ENCODE measurements around the gene ACACB. TPM values are rescaled to one million over a fixed set of nuclear protein-coding genes. Genes with fewer than 3 reads are reported as not detected.
A peak's percentile ranks its signal among the peaks of the same experiment; 100 is the strongest.
"Not testable (repeated sequence)": the region's sequence is repeated elsewhere in the genome, so short reads cannot be mapped to it uniquely, and the experiment has no call there.

Gene ACACB
- total RNA-seq, 2 experiments from 2014 or later: 9.7 to 12.2 TPM

GRCh38 chr12:109131154-109132050 is 15.0 kb downstream of the ACACB start:
- no peaks in the 10 kb centered on the region for H3K4me1 Mint-ChIP-seq
- ChIA-PET CTCF (no interaction called here), POLR2A (no interaction called here)
- no peaks in the 10 kb centered on the region for H3K36me3 Mint-ChIP-seq (ENCODE audit: low read depth)
- no peaks in the 10 kb centered on the region for H3K9me3 Mint-ChIP-seq
- H3K27me3 Mint-ChIP-seq: peaks cover 9% of the 10 kb centered on the region
- DNase-seq: no peak
- H3K4me3 Mint-ChIP-seq: no peak overlapping the region
- H3K27ac Mint-ChIP-seq: no peak overlapping the region

- no peaks in the 10 kb centered on the region for H3K9me3 Mint-ChIP-seq
- H3K27ac Mint-ChIP-seq: no peak overlapping the region
- no peak overlapping the region for H3K4me3 Mint-ChIP-seq
- ChIA-PET CTCF (no interaction called here), POLR2A (no interaction called here)
- peaks cover 13% of the 10 kb centered on the region for H3K27me3 Mint-ChIP-seq
- H3K36me3 Mint-ChIP-seq (ENCODE audit: low read depth): no peaks in the 10 kb centered on the region
- no peaks in the 10 kb centered on the region for H3K4me1 Mint-ChIP-seq
- DNase-seq: no peak
Measured at GRCh38 chr12:109134186-109134917, 18.0 kb downstream of the ACACB start.

GRCh38 chr12:109137055-109137454 is 20.7 kb downstream of the ACACB start:
- Mint-ChIP-seq H3K9me3 (no peaks in the 10 kb centered on the region), H3K4me3 (no peak overlapping the region), H3K4me1 (peaks cover 3% of the 10 kb centered on the region), H3K36me3 (ENCODE audit: low read depth) (no peaks in the 10 kb centered on the region), H3K27ac (no peak overlapping the region), H3K27me3 (peaks cover 10% of the 10 kb centered on the region)
- DNase-seq: no peak
- ChIA-PET POLR2A (no interaction called here), CTCF (no interaction called here)

- no peaks in the 10 kb centered on the region for H3K9me3 Mint-ChIP-seq
- no peak for DNase-seq
- no peak overlapping the region for H3K27ac Mint-ChIP-seq
- POLR2A ChIA-PET: no interaction called here
- no peak overlapping the region for H3K4me3 Mint-ChIP-seq
- H3K27me3 Mint-ChIP-seq: peaks cover 8% of the 10 kb centered on the region
- CTCF ChIA-PET: no interaction called here
- H3K36me3 Mint-ChIP-seq (ENCODE audit: low read depth): no peaks in the 10 kb centered on the region
- H3K4me1 Mint-ChIP-seq: peaks cover 11% of the 10 kb centered on the region
Measured at GRCh38 chr12:109139360-109139759, 23.0 kb downstream of the ACACB start.

GRCh38 chr12:109139791-109140190 is 23.4 kb downstream of the ACACB start:
- no peak overlapping the region for H3K4me3 Mint-ChIP-seq
- peaks cover 11% of the 10 kb centered on the region for H3K4me1 Mint-ChIP-seq
- H3K27me3 Mint-ChIP-seq: peaks cover 8% of the 10 kb centered on the region
- no peaks in the 10 kb centered on the region for H3K36me3 Mint-ChIP-seq (ENCODE audit: low read depth)
- H3K27ac Mint-ChIP-seq: no peak overlapping the region
- ChIA-PET POLR2A (no interaction called here), CTCF (no interaction called here)
- no peak for DNase-seq
- H3K9me3 Mint-ChIP-seq: no peaks in the 10 kb centered on the region

GRCh38 chr12:109140560-109140959 is 24.2 kb downstream of the ACACB start:
- no peaks in the 10 kb centered on the region for H3K36me3 Mint-ChIP-seq (ENCODE audit: low read depth)
- CTCF ChIA-PET: interaction anchor here (0.7 kb wide), 1 partner anchor 11 kb away, joined by 3 read pairs; no protein-coding TSS in a partner anchor
- H3K4me1 Mint-ChIP-seq: peaks cover 11% of the 10 kb centered on the region
- H3K27ac Mint-ChIP-seq: no peak overlapping the region
- peaks cover 4% of the 10 kb centered on the region for H3K27me3 Mint-ChIP-seq
- DNase-seq: no peak
- H3K4me3 Mint-ChIP-seq: no peak overlapping the region
- POLR2A ChIA-PET: no interaction called here
- no peaks in the 10 kb centered on the region for H3K9me3 Mint-ChIP-seq

- POLR2A ChIA-PET: no interaction called here
- H3K4me1 Mint-ChIP-seq: peaks cover 11% of the 10 kb centered on the region
- no peaks in the 10 kb centered on the region for H3K9me3 Mint-ChIP-seq
- no peak for DNase-seq
- peaks cover 1% of the 10 kb centered on the region for H3K27me3 Mint-ChIP-seq
- H3K36me3 Mint-ChIP-seq (ENCODE audit: low read depth): no peaks in the 10 kb centered on the region
- H3K27ac Mint-ChIP-seq: no peak overlapping the region
- CTCF ChIA-PET: interaction anchor here (0.7 kb wide), 1 partner anchor 17 kb away, joined by 4 read pairs; no protein-coding TSS in a partner anchor
- no peak overlapping the region for H3K4me3 Mint-ChIP-seq
Measured at GRCh38 chr12:109144224-109144623, 27.8 kb downstream of the ACACB start.

GRCh38 chr12:109147126-109147525 is 30.7 kb downstream of the ACACB start:
- POLR2A ChIA-PET; H3K4me3 Mint-ChIP-seq; DNase-seq; H3K9me3 Mint-ChIP-seq; H3K27ac Mint-ChIP-seq; H3K4me1 Mint-ChIP-seq; H3K36me3 Mint-ChIP-seq (ENCODE audit: low read depth); H3K27me3 Mint-ChIP-seq: not testable (repeated sequence)
- CTCF ChIA-PET: interaction anchor here (0.7 to 1.0 kb wide), 2 partner anchors 9 to 454 kb away, joined by 3 read pairs; no protein-coding TSS in a partner anchor

- DNase-seq: no peak
- Mint-ChIP-seq H3K27me3 (peaks cover 5% of the 10 kb centered on the region), H3K4me3 (no peak overlapping the region), H3K36me3 (ENCODE audit: low read depth) (no peaks in the 10 kb centered on the region), H3K4me1 (peaks cover 2% of the 10 kb centered on the region), H3K27ac (no peak overlapping the region), H3K9me3 (no peaks in the 10 kb centered on the region)
- ChIA-PET POLR2A (no interaction called here), CTCF (interaction anchor here (0.7 kb wide), 1 partner anchor 453 kb away, joined by 3 read pairs; no protein-coding TSS in a partner anchor)
Measured at GRCh38 chr12:109147954-109148353, 31.6 kb downstream of the ACACB start.

- H3K4me3 Mint-ChIP-seq: no peak overlapping the region
Measured at GRCh38 chr12:109150124-109150640, 33.8 kb downstream of the ACACB start.

GRCh38 chr12:109151457-109151856 is 35.1 kb downstream of the ACACB start:
- Mint-ChIP-seq H3K27me3 (peaks cover 5% of the 10 kb centered on the region), H3K27ac (no peak overlapping the region), H3K4me1 (peaks cover 18% of the 10 kb centered on the region), H3K9me3 (no peaks in the 10 kb centered on the region), H3K4me3 (no peak overlapping the region), H3K36me3 (ENCODE audit: low read depth) (no peaks in the 10 kb centered on the region)
- CTCF ChIA-PET: no interaction called here
- DNase-seq: no peak
- POLR2A ChIA-PET: interaction anchor here (1.0 kb wide), 1 partner anchor 267 kb away, joined by 3 read pairs; no protein-coding TSS in a partner anchor

More at GRCh38 chr12:109150124-109150640, 33.8 kb downstream of the ACACB start:
- Mint-ChIP-seq H3K9me3 (no peaks in the 10 kb centered on the region), H3K4me1 (peaks cover 10% of the 10 kb centered on the region), H3K27me3 (peaks cover 5% of the 10 kb centered on the region), H3K36me3 (ENCODE audit: low read depth) (no peaks in the 10 kb centered on the region), H3K27ac (no peak overlapping the region)
- DNase-seq: no peak
- ChIA-PET POLR2A (interaction anchor here (1.0 kb wide), 1 partner anchor 266 kb away, joined by 3 read pairs; no protein-coding TSS in a partner anchor), CTCF (interaction anchor here (0.6 kb wide), 1 partner anchor 27 kb away, joined by 4 read pairs; no protein-coding TSS in a partner anchor)

GRCh38 chr12:109153821-109154441 is 37.5 kb downstream of the ACACB start:
- peak overlapping the region; percentile 87 for H3K4me3 Mint-ChIP-seq
- DNase-seq: no peak
- no peak overlapping the region for H3K27ac Mint-ChIP-seq
- H3K9me3 Mint-ChIP-seq: no peaks in the 10 kb centered on the region
- CTCF ChIA-PET: interaction anchor here (0.6 to 1.7 kb wide), 3 partner anchors 42 to 350 kb away, joined by 4 to 5 read pairs (median 4); partner anchors contain the start of gene ALKBH2
- POLR2A ChIA-PET: interaction anchor here (1.0 to 1.8 kb wide), 2 partner anchors 11 to 42 kb away, joined by 3 to 7 read pairs; no protein-coding TSS in a partner anchor
- H3K36me3 Mint-ChIP-seq (ENCODE audit: low read depth): no peaks in the 10 kb centered on the region
- H3K27me3 Mint-ChIP-seq: peaks cover 5% of the 10 kb centered on the region
- H3K4me1 Mint-ChIP-seq: peaks cover 18% of the 10 kb centered on the region

Measured in activated CD4-positive, alpha-beta memory T cell treated with anti-CD3 and anti-CD28 coated beads, Interleukin-2, amount 10 ng/mL, durations not matched to agents 7 days and 5 days (primary cell).